ENCODE data around the gene BRINP1. TPM values are rescaled to one million over a fixed set of nuclear protein-coding genes. Genes with fewer than 3 reads are reported as not detected.

Gene BRINP1
- total RNA-seq, 2 experiments from 2014 or later: not detected

DNA sequence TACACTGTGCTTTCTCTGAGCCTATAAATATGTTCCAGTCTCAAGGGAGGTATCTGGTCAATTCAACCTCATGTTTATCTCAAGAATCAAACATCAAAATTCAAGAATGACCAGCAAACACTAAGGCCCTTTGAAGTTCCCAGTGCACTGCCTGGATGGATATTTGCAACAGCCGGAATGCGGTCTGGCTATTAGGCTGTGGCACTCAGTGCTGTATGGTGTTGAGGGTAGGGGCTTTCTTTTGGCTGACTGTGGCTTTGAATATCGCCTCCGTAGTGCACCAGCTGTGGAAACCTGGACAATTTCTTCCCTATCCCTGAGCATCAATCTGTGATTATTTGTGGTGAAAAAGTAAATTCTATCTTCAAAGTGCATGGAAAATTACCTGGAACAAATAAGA is 220.4 kb downstream of the BRINP1 start:
- DNase-seq (no peak), ATAC-seq (ENCODE audit: low read depth) (no peak)
- Mint-ChIP-seq H3K27ac (no peak overlapping the region), H3K27me3 (no peaks in the 10 kb centered on the region), H3K9me3 (no peaks in the 10 kb centered on the region), H3K4me3 (no peak overlapping the region), H3K4me1 (no peaks in the 10 kb centered on the region), H3K36me3 (no peaks in the 10 kb centered on the region)
- POLR2A ChIA-PET: no interaction called here

DNA sequence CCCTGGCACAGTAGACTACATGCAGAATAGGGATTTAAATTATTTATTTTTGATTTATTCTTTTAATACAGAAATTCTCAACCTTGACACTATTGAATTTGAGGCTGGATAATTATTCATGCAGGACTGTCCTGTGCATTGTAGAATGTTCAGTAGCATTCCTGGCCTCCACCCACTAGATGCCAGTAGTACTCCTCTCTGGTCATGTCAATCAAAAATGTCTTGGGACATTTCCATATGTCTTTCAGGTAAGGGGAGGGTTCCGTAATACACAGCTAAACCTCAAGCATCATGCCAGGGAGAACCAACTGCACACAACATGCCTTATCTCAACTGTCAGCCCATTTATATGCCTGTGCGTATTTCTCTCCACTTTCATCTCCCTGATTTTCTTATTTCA is 231.8 kb downstream of the BRINP1 start:
- POLR2A ChIA-PET: no interaction called here

DNA sequence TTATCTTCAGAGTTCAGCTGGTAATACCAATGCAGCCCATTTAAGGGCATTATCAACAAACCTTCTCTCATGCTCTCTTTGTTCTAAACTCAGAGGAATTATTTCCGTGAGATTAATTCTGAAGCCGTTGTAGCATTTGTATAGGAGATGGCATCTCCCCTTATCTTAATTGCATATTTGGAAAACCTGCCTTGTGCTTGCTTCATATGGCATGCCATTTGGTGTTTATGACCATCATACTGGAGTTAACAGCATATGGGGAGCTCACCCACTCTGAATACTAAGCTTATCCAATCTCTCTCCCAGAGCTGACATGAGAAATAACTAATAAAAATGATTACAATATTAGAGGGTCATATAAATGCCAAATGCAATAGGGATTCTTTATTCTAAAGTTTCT is 243.2 kb downstream of the BRINP1 start:
- Mint-ChIP-seq H3K9me3 (peaks cover 1% of the 10 kb centered on the region), H3K4me1 (no peaks in the 10 kb centered on the region), H3K4me3 (no peak overlapping the region), H3K27me3 (no peaks in the 10 kb centered on the region), H3K36me3 (no peaks in the 10 kb centered on the region), H3K27ac (no peak overlapping the region)
- POLR2A ChIA-PET: no interaction called here
- DNase-seq (no peak), ATAC-seq (ENCODE audit: low read depth) (no peak)

More for the DNA sequence above, 231.8 kb downstream of the BRINP1 start:
- ATAC-seq (ENCODE audit: low read depth): no peak
- H3K4me3 Mint-ChIP-seq: no peak overlapping the region
- peaks cover 2% of the 10 kb centered on the region for H3K9me3 Mint-ChIP-seq
- H3K36me3 Mint-ChIP-seq: no peaks in the 10 kb centered on the region
- no peak overlapping the region for H3K27ac Mint-ChIP-seq
- no peaks in the 10 kb centered on the region for H3K4me1 Mint-ChIP-seq
- no peaks in the 10 kb centered on the region for H3K27me3 Mint-ChIP-seq
- DNase-seq: no peak

DNA sequence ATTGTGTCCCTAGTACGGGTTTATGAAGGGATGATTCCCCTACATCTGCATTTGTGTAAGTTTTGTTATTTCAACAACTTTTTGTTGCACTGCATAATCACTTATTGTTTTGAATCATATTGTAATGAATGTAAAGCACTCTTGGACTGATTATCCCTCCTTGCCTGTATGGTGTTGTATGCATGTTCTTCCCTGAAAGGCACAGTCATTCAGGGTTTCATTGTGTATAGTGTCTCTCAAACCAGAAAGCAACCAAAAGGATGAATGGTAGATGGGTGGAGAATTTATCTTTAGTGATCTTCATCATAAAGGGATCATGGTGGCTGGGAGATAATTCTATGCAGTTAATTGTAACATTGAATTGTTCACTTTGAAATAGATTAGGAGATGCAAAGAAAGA is 247.3 kb downstream of the BRINP1 start:
- Mint-ChIP-seq H3K9me3 (peaks cover 1% of the 10 kb centered on the region), H3K27me3 (no peaks in the 10 kb centered on the region), H3K27ac (no peak overlapping the region), H3K4me3 (no peak overlapping the region), H3K36me3 (no peaks in the 10 kb centered on the region), H3K4me1 (no peaks in the 10 kb centered on the region)
- POLR2A ChIA-PET: no interaction called here
- ATAC-seq (ENCODE audit: low read depth) (no peak), DNase-seq (no peak)

DNA sequence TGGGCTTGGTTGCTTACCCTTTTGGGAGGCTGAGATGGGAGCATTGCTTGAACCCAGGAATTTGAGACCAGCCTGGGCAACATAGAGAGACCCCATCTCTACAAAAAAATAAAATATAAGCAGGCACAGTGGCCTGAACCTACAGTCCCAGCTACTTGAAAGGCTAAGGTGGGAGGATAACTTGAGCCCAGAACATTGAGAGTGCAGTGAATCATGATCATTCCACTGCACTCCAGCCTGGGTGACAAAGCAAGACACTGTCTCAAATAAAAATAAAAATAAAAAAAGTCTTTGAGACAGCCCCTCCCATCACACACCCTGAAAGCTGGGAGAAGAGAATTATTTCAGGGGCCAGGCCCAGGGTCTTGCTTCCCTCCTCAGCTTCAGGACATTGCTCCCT is 251.8 kb downstream of the BRINP1 start:
- POLR2A ChIA-PET: no interaction called here
- H3K27me3 Mint-ChIP-seq: no peaks in the 10 kb centered on the region
- no peaks in the 10 kb centered on the region for H3K36me3 Mint-ChIP-seq
- no peak overlapping the region for H3K4me3 Mint-ChIP-seq
- DNase-seq (no peak), ATAC-seq (ENCODE audit: low read depth) (no peak)
- no peaks in the 10 kb centered on the region for H3K4me1 Mint-ChIP-seq
- peaks cover 3% of the 10 kb centered on the region for H3K9me3 Mint-ChIP-seq
- no peak overlapping the region for H3K27ac Mint-ChIP-seq
